ENCODE data around the gene PGD.
"Not testable (repeated sequence)": the region's sequence is repeated elsewhere in the genome, so short reads cannot be mapped to it uniquely, and the experiment has no call there.

The PGD gene

DNA sequence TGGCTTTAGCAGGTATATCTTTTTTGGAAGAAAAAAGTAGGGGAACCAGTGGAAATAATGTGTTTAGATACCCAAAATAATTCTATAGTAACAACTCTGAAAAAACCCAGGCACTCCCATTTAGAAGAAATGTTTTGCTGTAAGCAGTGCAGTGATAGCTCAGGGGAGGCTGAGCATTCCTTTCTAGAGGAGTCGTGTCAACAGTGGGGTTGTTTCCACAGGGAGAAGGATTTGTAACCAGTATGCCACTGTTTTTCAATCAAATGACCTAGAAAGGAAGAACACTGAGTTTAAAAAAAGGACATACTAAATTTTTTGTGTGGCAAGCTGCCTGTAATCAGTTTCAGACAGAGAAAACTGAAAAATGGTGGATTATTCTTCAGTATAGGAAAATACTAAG, 2.4 kb downstream of the PGD start:
- Histone ChIP-seq H3K9me3 (ENCODE audit: control insufficient read depth, low read depth, low read length) (no peaks in the 10 kb centered on the region), H3K4me1 (ENCODE audit: control insufficient read depth, low read depth, low read length) (peaks cover 7% of the 10 kb centered on the region), H3K27me3 (ENCODE audit: control insufficient read depth, insufficient read depth, low read length) (no peaks in the 10 kb centered on the region), H3K9ac (ENCODE audit: low read length) (no peak overlapping the region), H3K4me3 (ENCODE audit: low read length) (peak overlapping the region; percentile 77), H3K36me3 (ENCODE audit: control insufficient read depth, low read depth, low read length) (peaks cover 46% of the 10 kb centered on the region), H3K27ac (ENCODE audit: low read length) (no peak overlapping the region)

DNA sequence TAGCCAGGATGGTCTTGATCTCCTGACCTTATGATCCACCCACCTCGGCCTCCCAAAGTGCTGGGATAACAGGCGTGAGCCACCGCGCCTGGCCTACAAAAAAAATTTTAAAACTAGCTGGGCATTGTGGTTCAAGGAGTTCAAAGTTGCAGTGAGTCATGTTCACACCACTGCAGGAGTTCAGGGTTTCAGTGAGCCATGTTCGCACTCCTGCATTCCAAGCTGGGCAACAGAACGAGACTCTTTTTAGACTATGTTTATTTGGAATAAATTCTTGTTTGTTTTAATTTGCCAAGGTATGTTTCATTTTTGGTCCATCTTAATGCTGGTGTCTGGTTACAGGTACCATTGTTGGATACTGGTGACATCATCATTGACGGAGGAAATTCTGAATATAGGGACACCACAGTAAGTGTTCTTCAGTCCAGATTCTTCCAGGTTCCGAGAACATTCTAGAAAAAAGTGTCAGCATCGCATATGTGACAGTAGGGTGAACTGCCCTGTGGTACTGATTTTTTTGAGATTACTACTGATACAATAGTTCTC, 3.9 kb downstream of the PGD start:
- H3K36me3 ChIP-seq (ENCODE audit: control insufficient read depth, low read depth, low read length), result peaks cover 61% of the 10 kb centered on the region
- H3K27ac ChIP-seq (ENCODE audit: low read length), result no peak overlapping the region
- H3K27me3 ChIP-seq (ENCODE audit: control insufficient read depth, insufficient read depth, low read length), result no peaks in the 10 kb centered on the region
- H3K4me3 ChIP-seq (ENCODE audit: low read length), result no peak overlapping the region
- peaks cover 7% of the 10 kb centered on the region for H3K4me1 ChIP-seq (ENCODE audit: control insufficient read depth, low read depth, low read length)
- no peak overlapping the region for H3K9ac ChIP-seq (ENCODE audit: low read length)
- H3K9me3 ChIP-seq (ENCODE audit: control insufficient read depth, low read depth, low read length), result no peaks in the 10 kb centered on the region

GRCh38 chr1:10407201-10407600, 8.3 kb downstream of the PGD start:
- H3K4me1 ChIP-seq (ENCODE audit: control insufficient read depth, low read depth, low read length), result no peaks in the 10 kb centered on the region
- no peak overlapping the region for H3K9ac ChIP-seq (ENCODE audit: low read length)
- no peaks in the 10 kb centered on the region for H3K27me3 ChIP-seq (ENCODE audit: control insufficient read depth, insufficient read depth, low read length)
- no peaks in the 10 kb centered on the region for H3K9me3 ChIP-seq (ENCODE audit: control insufficient read depth, low read depth, low read length)
- H3K4me3 ChIP-seq (ENCODE audit: low read length), result no peak overlapping the region
- peaks cover 94% of the 10 kb centered on the region for H3K36me3 ChIP-seq (ENCODE audit: control insufficient read depth, low read depth, low read length)
- no peak overlapping the region for H3K27ac ChIP-seq (ENCODE audit: low read length)

DNA sequence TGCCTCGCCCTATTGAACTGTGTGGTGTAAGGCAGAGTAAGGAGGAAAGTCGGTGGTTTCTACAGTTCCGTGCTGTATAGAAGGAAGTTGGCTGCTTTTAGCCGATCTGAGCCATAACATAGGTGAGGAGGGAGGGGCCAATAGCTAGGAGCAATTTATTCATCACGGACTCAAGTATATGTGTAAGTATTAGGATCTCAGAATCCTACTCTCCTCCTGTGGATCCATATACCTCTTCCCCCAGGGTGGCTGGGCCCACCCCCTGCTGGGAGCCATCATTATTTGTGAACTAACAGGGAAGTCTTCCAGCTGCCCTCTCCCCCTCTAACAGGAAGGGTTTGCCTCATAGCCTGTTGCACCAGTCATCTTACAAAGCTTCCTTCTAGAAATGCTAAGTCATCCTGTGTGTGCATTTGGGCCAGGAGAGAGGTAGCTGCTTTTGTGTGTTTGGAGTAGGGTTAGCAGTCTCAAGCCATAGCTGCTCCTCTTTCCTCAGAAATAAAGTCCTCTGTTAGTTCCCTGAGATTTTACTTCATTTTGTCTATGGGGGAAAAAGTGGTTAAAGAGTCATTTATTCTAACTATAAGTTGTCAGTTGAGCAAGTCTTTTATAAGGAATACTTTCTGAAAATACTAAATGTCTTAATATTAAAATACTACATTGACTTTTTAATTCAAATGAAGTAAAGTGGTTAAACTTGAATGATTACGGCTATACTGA, 16.5 kb downstream of the PGD start:
- Histone ChIP-seq H3K4me1 (ENCODE audit: control insufficient read depth, low read depth, low read length) (no peaks in the 10 kb centered on the region), H3K36me3 (ENCODE audit: control insufficient read depth, low read depth, low read length) (peaks cover 96% of the 10 kb centered on the region), H3K27ac (ENCODE audit: low read length) (no peak overlapping the region), H3K27me3 (ENCODE audit: control insufficient read depth, insufficient read depth, low read length) (no peaks in the 10 kb centered on the region), H3K4me3 (ENCODE audit: low read length) (no peak overlapping the region), H3K9ac (ENCODE audit: low read length) (no peak overlapping the region), H3K9me3 (ENCODE audit: control insufficient read depth, low read depth, low read length) (no peaks in the 10 kb centered on the region)

DNA sequence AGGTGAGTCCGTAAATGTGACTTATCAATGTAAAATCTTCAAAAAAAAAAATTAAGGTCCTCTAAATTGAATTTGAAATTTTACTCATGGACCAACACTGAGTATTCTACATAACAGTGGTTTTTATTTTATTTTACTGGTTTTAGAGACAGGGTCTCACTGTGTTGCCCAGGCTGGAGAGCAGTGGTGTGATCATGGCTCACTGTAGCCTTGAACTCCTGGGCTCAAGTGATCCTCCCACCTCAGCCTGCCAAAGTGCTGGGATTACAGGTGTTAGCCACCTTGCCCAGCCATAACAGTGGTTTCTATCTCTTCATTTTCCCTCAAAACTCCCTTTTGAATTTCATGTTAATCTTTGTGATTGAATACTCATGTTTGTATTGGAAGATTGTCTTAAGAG, 17.1 kb downstream of the PGD start:
- H3K27ac ChIP-seq (ENCODE audit: low read length); H3K4me3 ChIP-seq (ENCODE audit: low read length); H3K9me3 ChIP-seq (ENCODE audit: control insufficient read depth, low read depth, low read length); H3K9ac ChIP-seq (ENCODE audit: low read length); H3K27me3 ChIP-seq (ENCODE audit: control insufficient read depth, insufficient read depth, low read length); H3K4me1 ChIP-seq (ENCODE audit: control insufficient read depth, low read depth, low read length): not testable (repeated sequence)
- H3K36me3 ChIP-seq (ENCODE audit: control insufficient read depth, low read depth, low read length), result peaks cover 95% of the 10 kb centered on the region

DNA sequence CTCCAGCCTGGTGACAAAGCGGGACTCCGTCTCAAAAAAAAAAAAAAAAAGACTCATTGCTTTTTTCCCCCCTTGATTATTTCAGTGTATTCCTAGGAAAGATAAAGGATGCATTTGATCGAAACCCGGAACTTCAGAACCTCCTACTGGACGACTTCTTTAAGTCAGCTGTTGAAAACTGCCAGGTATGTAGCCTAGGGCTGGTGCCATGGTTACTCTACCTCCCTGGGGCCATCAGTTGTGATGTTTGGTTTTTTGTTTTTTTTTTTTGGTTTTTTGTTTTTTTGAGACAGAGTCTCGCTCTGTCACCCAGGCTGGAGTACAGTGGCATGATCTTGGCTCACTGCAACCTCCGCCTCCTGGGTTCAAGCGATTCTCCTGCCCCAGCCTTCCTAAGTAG, 19.9 kb downstream of the PGD start:
- not testable (repeated sequence) for H3K4me3 ChIP-seq (ENCODE audit: low read length); H3K9ac ChIP-seq (ENCODE audit: low read length); H3K9me3 ChIP-seq (ENCODE audit: control insufficient read depth, low read depth, low read length); H3K27me3 ChIP-seq (ENCODE audit: control insufficient read depth, insufficient read depth, low read length); H3K4me1 ChIP-seq (ENCODE audit: control insufficient read depth, low read depth, low read length); H3K27ac ChIP-seq (ENCODE audit: low read length)
- peaks cover 76% of the 10 kb centered on the region for H3K36me3 ChIP-seq (ENCODE audit: control insufficient read depth, low read depth, low read length)

DNA sequence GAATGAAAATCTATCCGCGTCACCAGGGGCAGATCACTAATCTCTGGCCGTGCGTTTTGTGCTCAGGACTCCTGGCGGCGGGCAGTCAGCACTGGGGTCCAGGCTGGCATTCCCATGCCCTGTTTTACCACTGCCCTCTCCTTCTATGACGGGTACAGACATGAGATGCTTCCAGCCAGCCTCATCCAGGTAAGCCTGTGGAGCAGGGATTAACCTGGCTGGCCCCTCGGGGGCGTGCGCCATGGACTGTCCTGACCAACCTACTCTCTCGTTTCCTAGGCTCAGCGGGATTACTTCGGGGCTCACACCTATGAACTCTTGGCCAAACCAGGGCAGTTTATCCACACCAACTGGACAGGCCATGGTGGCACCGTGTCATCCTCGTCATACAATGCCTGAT, 20.5 kb downstream of the PGD start:
- Histone ChIP-seq H3K4me1 (ENCODE audit: control insufficient read depth, low read depth, low read length) (no peaks in the 10 kb centered on the region), H3K27ac (ENCODE audit: low read length) (no peak overlapping the region), H3K4me3 (ENCODE audit: low read length) (no peak overlapping the region), H3K36me3 (ENCODE audit: control insufficient read depth, low read depth, low read length) (peaks cover 71% of the 10 kb centered on the region), H3K27me3 (ENCODE audit: control insufficient read depth, insufficient read depth, low read length) (no peaks in the 10 kb centered on the region), H3K9me3 (ENCODE audit: control insufficient read depth, low read depth, low read length) (no peaks in the 10 kb centered on the region), H3K9ac (ENCODE audit: low read length) (no peak overlapping the region)

GRCh38 chr1:10421637-10422036, 22.8 kb downstream of the PGD start:
- Histone ChIP-seq H3K4me3 (ENCODE audit: low read length) (no peak overlapping the region), H3K4me1 (ENCODE audit: control insufficient read depth, low read depth, low read length) (no peaks in the 10 kb centered on the region), H3K9ac (ENCODE audit: low read length) (no peak overlapping the region), H3K27ac (ENCODE audit: low read length) (no peak overlapping the region), H3K36me3 (ENCODE audit: control insufficient read depth, low read depth, low read length) (peaks cover 48% of the 10 kb centered on the region), H3K9me3 (ENCODE audit: control insufficient read depth, low read depth, low read length) (no peaks in the 10 kb centered on the region), H3K27me3 (ENCODE audit: control insufficient read depth, insufficient read depth, low read length) (no peaks in the 10 kb centered on the region)

DNA sequence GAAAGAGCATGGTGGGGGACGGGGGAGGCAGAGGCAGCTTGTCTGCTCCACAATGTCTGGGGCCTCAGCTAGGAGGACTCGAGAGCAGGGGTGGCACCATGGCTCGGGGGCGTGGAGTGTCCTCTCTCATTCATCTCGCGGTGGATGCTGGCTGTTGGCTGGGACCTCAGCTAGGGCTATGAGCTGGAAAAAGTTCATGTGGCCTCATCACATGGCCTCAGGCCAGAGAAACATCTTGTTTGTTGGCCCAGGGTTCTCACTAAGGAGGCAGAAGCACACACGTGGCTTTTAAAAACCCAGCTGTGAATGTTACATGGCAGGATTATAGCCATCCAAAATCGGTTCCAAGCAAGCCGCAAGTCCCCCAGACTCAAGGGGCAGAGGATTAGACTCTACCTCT, 25.2 kb downstream of the PGD start:
- Histone ChIP-seq H3K4me1 (ENCODE audit: control insufficient read depth, low read depth, low read length) (no peaks in the 10 kb centered on the region), H3K9me3 (ENCODE audit: control insufficient read depth, low read depth, low read length) (no peaks in the 10 kb centered on the region), H3K36me3 (ENCODE audit: control insufficient read depth, low read depth, low read length) (peaks cover 24% of the 10 kb centered on the region), H3K27me3 (ENCODE audit: control insufficient read depth, insufficient read depth, low read length) (no peaks in the 10 kb centered on the region), H3K27ac (ENCODE audit: low read length) (no peak overlapping the region), H3K9ac (ENCODE audit: low read length) (no peak overlapping the region), H3K4me3 (ENCODE audit: low read length) (no peak overlapping the region)

GRCh38 chr1:10424651-10425050, 25.8 kb downstream of the PGD start:
- Histone ChIP-seq H3K4me1 (ENCODE audit: control insufficient read depth, low read depth, low read length) (no peaks in the 10 kb centered on the region), H3K27ac (ENCODE audit: low read length) (no peak overlapping the region), H3K9me3 (ENCODE audit: control insufficient read depth, low read depth, low read length) (no peaks in the 10 kb centered on the region), H3K4me3 (ENCODE audit: low read length) (no peak overlapping the region), H3K27me3 (ENCODE audit: control insufficient read depth, insufficient read depth, low read length) (no peaks in the 10 kb centered on the region), H3K36me3 (ENCODE audit: control insufficient read depth, low read depth, low read length) (peaks cover 18% of the 10 kb centered on the region), H3K9ac (ENCODE audit: low read length) (no peak overlapping the region)

GRCh38 chr1:10425826-10426534, 27.1 kb downstream of the PGD start:
- H3K4me3 ChIP-seq (ENCODE audit: low read length); H3K36me3 ChIP-seq (ENCODE audit: control insufficient read depth, low read depth, low read length); H3K9me3 ChIP-seq (ENCODE audit: control insufficient read depth, low read depth, low read length); H3K9ac ChIP-seq (ENCODE audit: low read length); H3K4me1 ChIP-seq (ENCODE audit: control insufficient read depth, low read depth, low read length); H3K27me3 ChIP-seq (ENCODE audit: control insufficient read depth, insufficient read depth, low read length); H3K27ac ChIP-seq (ENCODE audit: low read length): not testable (repeated sequence)

GRCh38 chr1:10426535-10426848, 27.6 kb downstream of the PGD start:
- not testable (repeated sequence) for H3K9me3 ChIP-seq (ENCODE audit: control insufficient read depth, low read depth, low read length); H3K27me3 ChIP-seq (ENCODE audit: control insufficient read depth, insufficient read depth, low read length); H3K4me3 ChIP-seq (ENCODE audit: low read length); H3K9ac ChIP-seq (ENCODE audit: low read length); H3K36me3 ChIP-seq (ENCODE audit: control insufficient read depth, low read depth, low read length); H3K4me1 ChIP-seq (ENCODE audit: control insufficient read depth, low read depth, low read length); H3K27ac ChIP-seq (ENCODE audit: low read length)
